Measurements from ENCODE around the gene PSMB3.
A peak's percentile ranks its signal among the peaks of the same experiment; 100 is the strongest.

PSMB3 gene

GRCh38 chr17:38738686-38739085 lies 13.9 kb upstream of the PSMB3 start (continued):
- TF ChIP-seq ZBTB7A (tag by site-specific recombination; IDR thresholded peaks at IDR 0.05; ENCODE audit: low read depth) (no peak), ZNF221 (tag by site-specific recombination; IDR thresholded peaks at IDR 0.05; ENCODE audit: borderline replicate concordance) (no peak), ZNF48 (tag by site-specific recombination; IDR thresholded peaks at IDR 0.05) (no peak), ZNF223 (tag by site-specific recombination; IDR thresholded peaks at IDR 0.05) (no peak), ZNF175 (tag by site-specific recombination; IDR thresholded peaks at IDR 0.05) (no peak), ZNF548 (tag by site-specific recombination; IDR thresholded peaks at IDR 0.05) (no peak), ZNF555 (tag by site-specific recombination; conservative IDR thresholded peaks at IDR 0.05) (no peak)
- TF ChIP-seq, protein P1, sequence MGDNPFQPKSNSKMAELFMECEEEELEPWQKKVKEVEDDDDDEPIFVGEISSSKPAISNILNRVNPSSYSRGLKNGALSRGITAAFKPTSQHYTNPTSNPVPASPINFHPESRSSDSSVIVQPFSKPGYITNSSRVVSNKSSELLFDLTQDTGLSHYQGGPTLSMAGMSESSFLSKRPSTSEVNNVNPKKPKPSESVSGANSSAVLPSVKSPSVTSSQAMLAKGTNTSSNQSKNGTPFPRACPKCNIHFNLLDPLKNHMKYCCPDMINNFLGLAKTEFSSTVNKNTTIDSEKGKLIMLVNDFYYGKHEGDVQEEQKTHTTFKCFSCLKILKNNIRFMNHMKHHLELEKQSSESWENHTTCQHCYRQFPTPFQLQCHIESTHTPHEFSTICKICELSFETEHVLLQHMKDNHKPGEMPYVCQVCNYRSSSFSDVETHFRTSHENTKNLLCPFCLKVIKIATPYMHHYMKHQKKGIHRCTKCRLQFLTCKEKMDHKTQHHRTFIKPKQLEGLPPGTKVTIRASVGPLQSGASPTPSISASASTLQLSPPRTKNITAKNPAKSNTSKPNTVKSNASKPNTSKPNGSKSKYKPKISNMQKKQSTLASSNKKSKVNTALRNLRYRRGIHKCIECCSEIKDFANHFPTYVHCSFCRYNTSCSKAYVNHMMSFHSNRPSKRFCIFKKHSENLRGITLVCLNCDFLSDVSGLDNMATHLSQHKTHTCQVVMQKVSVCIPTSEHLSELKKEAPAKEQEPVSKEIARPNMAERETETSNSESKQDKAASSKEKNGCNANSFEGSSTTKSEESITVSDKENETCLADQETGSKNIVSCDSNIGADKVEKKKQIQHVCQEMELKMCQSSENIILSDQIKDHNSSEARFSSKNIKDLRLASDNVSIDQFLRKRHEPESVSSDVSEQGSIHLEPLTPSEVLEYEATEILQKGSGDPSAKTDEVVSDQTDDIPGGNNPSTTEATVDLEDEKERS (tag by site-specific recombination; IDR thresholded peaks at IDR 0.05): no peak

DNA sequence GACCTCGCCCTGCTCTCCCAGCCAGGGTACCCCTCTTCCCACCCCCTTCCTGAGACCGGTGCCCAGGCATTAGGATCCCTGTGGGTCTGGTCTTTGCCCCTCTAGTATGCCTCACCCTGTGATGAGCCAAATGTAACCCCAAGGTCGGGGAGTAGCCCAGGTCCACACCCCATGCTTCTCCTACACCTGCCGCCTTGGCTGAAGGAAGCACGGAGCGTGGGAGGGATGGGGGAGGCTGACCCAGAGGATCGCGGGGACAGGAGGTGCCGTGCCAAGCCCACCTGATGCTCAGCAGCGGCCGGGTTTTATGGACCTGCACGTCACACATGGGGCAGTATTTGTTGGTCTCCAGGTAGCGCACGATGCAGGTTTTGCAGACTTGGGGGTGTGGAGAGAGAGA lies 13.2 kb upstream of the PSMB3 start:
- Histone ChIP-seq H3K27ac (ENCODE audit: extremely low read depth, low read depth, low read length) (no peak overlapping the region), H3K36me3 (ENCODE audit: control insufficient read depth in 2 of 2, insufficient read depth in 1 of 2, low read length in 2 of 2) (peaks cover 13 to 57% of the 10 kb centered on the region in 2 experiments; a peak in 2 of 3 replicates), H3K4me3 (ENCODE audit: low read depth, low read length) (no peak overlapping the region), H3K9me3 (ENCODE audit: control insufficient read depth, insufficient read depth, low read depth, low read length) (no peaks in the 10 kb centered on the region), H3K4me1 (ENCODE audit: control insufficient read depth, insufficient read depth, low read length) (peaks cover 18% of the 10 kb centered on the region)
- CTCF ChIA-PET: no interaction called here
- TF ChIP-seq ZNF626 (tag by site-specific recombination; IDR thresholded peaks at IDR 0.05) (no peak), EGR2 (tag by site-specific recombination; IDR thresholded peaks at IDR 0.05; ENCODE audit: low read depth) (0 out of 2 replicates have a peak, but pooled peaks have one; percentile 7)
- POLR2A ChIA-PET: no interaction called here

- Histone ChIP-seq H3K4me3 (ENCODE audit: low read depth, low read length) (no peak overlapping the region), H3K36me3 (ENCODE audit: control insufficient read depth in 2 of 2, insufficient read depth in 1 of 2, low read length in 2 of 2) (peaks cover 13 to 51% of the 10 kb centered on the region in 2 experiments; a peak in 2 of 3 replicates), H3K27ac (ENCODE audit: extremely low read depth, low read depth, low read length) (no peak overlapping the region), H3K9me3 (ENCODE audit: control insufficient read depth, insufficient read depth, low read depth, low read length) (no peaks in the 10 kb centered on the region), H3K4me1 (ENCODE audit: control insufficient read depth, insufficient read depth, low read length) (peaks cover 18% of the 10 kb centered on the region)
- POLR2A ChIA-PET: interaction anchor here (0.6 kb wide), 1 partner anchor 9 kb away, joined by 3 read pairs; no protein-coding TSS in a partner anchor
- CTCF ChIA-PET: interaction anchor here (0.6 to 1.0 kb wide), 2 partner anchors 14 to 63 kb away, joined by 3 read pairs; no protein-coding TSS in a partner anchor
- TF ChIP-seq ZNF654 (tag by site-specific recombination; IDR thresholded peaks at IDR 0.05; ENCODE audit: low read depth) (no peak), ZNF140 (tag by site-specific recombination; IDR thresholded peaks at IDR 0.05) (no peak), ZNF18 (tag by site-specific recombination; IDR thresholded peaks at IDR 0.05) (no peak), ZNF548 (tag by site-specific recombination; IDR thresholded peaks at IDR 0.05) (no peak), ZNF610 (tag by site-specific recombination; IDR thresholded peaks at IDR 0.05; ENCODE audit: borderline replicate concordance) (no peak), ZNF214 (tag by site-specific recombination; IDR thresholded peaks at IDR 0.05; ENCODE audit: borderline replicate concordance) (no peak)
Observed at GRCh38 chr17:38740044-38740443, 12.5 kb upstream of the PSMB3 start.

- ChIA-PET POLR2A (no interaction called here), CTCF (interaction anchor here (1.0 kb wide), 1 partner anchor 64 kb away, joined by 3 read pairs; no protein-coding TSS in a partner anchor)
- peaks cover 25% of the 10 kb centered on the region for H3K4me1 ChIP-seq (ENCODE audit: control insufficient read depth, insufficient read depth, low read length)
- H3K27ac ChIP-seq (ENCODE audit: extremely low read depth, low read depth, low read length): no peak overlapping the region
- H3K4me3 ChIP-seq (ENCODE audit: low read depth, low read length): no peak overlapping the region
- H3K9me3 ChIP-seq (ENCODE audit: control insufficient read depth, insufficient read depth, low read depth, low read length): no peaks in the 10 kb centered on the region
- H3K36me3 ChIP-seq (ENCODE audit: control insufficient read depth in 2 of 2, insufficient read depth in 1 of 2, low read length in 2 of 2): peaks cover 13 to 44% of the 10 kb centered on the region in 2 experiments; a peak in 2 of 3 replicates
- TF ChIP-seq, protein P2, sequence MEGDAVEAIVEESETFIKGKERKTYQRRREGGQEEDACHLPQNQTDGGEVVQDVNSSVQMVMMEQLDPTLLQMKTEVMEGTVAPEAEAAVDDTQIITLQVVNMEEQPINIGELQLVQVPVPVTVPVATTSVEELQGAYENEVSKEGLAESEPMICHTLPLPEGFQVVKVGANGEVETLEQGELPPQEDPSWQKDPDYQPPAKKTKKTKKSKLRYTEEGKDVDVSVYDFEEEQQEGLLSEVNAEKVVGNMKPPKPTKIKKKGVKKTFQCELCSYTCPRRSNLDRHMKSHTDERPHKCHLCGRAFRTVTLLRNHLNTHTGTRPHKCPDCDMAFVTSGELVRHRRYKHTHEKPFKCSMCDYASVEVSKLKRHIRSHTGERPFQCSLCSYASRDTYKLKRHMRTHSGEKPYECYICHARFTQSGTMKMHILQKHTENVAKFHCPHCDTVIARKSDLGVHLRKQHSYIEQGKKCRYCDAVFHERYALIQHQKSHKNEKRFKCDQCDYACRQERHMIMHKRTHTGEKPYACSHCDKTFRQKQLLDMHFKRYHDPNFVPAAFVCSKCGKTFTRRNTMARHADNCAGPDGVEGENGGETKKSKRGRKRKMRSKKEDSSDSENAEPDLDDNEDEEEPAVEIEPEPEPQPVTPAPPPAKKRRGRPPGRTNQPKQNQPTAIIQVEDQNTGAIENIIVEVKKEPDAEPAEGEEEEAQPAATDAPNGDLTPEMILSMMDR (tag by site-specific recombination; IDR thresholded peaks at IDR 0.05): no peak
- TF ChIP-seq ZSCAN5A (tag by site-specific recombination; IDR thresholded peaks at IDR 0.05) (no peak), ZNF677 (tag by site-specific recombination; IDR thresholded peaks at IDR 0.05) (no peak), ZNF184 (tag by site-specific recombination; IDR thresholded peaks at IDR 0.05) (no peak), ZNF202 (tag by site-specific recombination; IDR thresholded peaks at IDR 0.05; ENCODE audit: borderline replicate concordance) (no peak), ZBTB21 (tag by site-specific recombination; IDR thresholded peaks at IDR 0.05) (no peak)
Observed at GRCh38 chr17:38740806-38741205, 11.7 kb upstream of the PSMB3 start.

Data from HEK293 (cell line).